ENCODE measurements around the gene FAM209A.

GRCh38 chr20:56527521-56527920 lies 3.0 kb downstream of the FAM209A start:
- TF ChIP-seq EP300 (IDR thresholded peaks at IDR 0.05) (no peak), CTCF (IDR thresholded peaks at IDR 0.05) (no peak), POLR2A (IDR thresholded peaks at IDR 0.05) (no peak)

All from sigmoid colon (tissue), 4 donors.